GM18505 (cell line): Measurements from ENCODE around the gene NBPF1.
"Not testable (repeated sequence)": the region's sequence is repeated elsewhere in the genome, so short reads cannot be mapped to it uniquely, and the experiment has no call there.

ENCODE experiments used
- ATAC-seq: cut with Tn5 transposase; IDR thresholded peaks from one replicate; pipeline ENCODE4 v1.9.1; 2021; ENCODE audit not compliant: unreplicated experiment

NBPF1 gene

DNA sequence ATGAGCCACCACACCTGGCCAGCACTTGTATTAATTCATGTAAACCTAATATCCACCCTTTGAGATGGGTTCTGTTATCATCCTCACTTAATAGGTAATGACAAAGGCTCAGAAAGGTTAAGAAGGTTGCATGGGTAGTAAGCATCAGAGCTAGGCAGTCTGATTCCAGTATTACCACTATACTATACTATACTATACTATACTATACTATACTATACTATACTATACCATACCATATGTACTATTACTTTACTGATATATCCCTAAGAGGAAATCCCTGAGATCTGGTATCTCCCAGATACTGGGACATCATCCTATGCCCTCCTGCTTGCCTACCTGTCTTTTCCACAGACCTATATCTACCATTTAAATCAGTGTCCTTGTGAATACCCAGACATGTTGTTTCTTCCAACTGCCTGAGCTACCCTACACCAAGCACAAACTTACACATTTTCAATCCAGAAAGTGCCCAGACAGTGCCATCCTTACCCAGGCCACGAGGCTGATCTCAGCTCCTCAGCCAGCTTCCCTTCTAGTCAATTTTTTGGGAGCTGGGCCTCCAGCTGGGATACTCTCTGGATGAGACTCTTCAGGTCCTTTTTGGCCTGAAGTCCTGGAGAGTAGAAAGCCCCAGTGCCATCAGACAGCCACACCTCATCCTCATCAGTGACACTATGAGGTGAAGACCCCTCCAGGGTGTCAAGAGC is 63.0 kb downstream of the NBPF1 start:
- ATAC-seq: not testable (repeated sequence)

DNA sequence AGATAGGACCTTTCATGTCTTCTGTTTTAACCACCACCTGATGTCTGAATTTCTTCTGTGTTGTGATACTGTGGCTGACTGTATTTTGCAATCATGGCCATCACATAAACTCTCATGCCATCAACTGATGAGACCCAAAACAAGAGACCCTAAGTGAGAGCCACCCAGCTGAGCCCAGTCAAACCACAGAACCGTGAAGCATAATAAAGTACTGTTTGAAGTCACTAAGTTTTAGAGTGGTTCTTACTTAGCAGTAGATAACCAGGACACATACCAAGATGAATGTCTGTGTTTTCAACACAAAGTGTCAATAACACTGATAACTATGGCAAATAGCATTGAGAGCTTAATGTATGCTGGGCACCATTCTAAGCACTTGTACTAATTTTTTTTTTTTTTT is 63.8 kb downstream of the NBPF1 start:
- ATAC-seq: not testable (repeated sequence)

DNA sequence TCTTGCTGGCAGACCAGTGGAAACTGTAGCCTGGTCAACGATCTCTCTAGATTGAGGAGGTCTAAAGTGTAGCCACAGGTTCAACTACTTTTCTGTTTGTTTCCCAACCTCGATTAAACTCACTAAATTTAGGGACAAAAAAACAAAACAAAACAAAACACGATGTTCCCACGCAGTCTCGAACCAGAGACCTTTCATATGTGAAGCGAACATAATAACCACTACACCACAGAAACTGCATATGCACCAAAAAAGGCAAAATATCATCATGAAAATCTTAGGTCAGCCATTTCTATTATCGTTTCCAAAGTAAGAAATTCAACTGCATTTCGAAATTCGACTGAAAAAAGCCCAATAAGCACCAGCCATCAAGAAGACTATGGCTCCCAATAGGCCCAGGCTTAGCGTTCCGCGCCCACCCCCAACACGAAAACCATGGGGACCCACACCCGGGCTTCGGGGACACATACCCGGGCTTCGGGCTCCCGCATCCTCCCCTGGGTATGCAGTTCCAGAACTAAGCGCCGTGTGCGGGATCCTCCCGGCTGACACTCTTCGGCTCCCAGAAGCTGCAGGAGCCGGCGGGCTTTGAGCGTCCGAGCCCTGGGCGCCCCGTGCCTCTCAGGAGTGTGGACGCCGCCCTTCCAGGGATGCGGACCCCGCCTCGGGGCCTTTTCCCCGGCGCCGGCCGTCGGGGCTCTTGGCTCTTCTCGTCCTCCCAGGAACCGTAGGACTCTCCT is 65.7 kb downstream of the NBPF1 start:
- not testable (repeated sequence) for ATAC-seq

DNA sequence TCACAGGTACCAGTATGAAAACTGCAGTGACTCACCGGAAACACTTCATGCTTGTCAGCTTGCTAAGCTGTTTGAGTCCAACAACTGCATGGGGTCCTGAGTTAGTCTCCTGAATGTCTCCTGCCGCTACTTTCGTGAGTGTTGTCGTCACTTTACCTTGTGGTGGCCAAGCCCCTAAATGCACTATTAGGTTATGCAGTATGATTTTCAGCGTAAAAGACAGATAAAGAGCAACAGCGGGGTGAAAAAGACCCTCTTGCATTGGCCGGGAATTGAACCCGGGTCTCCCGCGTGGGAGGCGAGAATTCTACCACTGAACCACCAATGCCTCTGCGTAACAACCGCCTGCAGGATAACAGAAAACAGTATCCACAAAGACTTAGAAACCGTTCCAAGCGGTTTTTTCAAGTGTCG is 67.7 kb downstream of the NBPF1 start:
- ATAC-seq: not testable (repeated sequence)

- not testable (repeated sequence) for ATAC-seq
Observed at GRCh38 chr1:16540421-16540893, 72.9 kb downstream of the NBPF1 start.

DNA sequence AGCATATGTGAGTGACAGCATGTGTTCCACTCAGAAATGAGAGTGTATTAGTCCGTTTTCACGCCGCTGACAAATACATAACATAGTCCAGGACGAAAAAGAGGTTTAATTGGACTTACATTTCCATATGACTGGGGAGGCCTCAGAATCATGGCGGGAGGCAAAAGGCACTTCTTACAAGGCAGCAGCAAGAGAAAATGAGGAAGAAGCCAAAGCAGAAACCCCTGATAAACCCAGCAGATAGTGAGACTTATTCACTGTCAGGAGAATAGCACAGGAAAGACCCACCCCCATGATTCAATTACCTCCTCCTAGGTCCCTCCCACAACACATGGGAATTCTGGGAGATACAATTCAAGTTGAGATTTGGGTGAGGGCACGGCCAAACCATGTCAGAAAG is 75.8 kb downstream of the NBPF1 start:
- not testable (repeated sequence) for ATAC-seq

- ATAC-seq: not testable (repeated sequence)
Observed at GRCh38 chr1:16536796-16537195, 76.6 kb downstream of the NBPF1 start.

DNA sequence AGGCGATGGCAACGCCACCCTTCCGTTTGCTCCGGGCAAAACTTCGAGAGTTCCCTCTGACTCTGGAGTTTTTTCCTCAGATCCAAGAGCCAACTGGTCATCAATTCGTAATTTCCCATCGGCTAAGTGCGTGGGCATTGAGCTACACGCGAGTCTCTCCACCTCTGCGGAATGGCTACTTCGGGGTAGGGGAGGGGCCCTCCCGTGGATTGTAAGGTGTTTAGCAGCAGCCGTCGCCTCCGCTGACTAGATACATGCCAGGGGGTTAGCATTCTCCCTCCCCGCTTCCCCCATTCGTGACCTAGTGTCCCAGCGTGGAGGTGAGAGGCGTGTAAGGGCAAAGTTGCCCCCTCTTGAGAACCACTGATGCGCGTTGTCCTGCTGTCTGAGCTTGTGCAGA is 77.5 kb downstream of the NBPF1 start:
- ATAC-seq: not testable (repeated sequence)

GRCh38 chr1:16535487-16535886 is 77.9 kb downstream of the NBPF1 start:
- ATAC-seq: not testable (repeated sequence)

- ATAC-seq: not testable (repeated sequence)
Observed at GRCh38 chr1:16534829-16535456, 78.4 kb downstream of the NBPF1 start.

DNA sequence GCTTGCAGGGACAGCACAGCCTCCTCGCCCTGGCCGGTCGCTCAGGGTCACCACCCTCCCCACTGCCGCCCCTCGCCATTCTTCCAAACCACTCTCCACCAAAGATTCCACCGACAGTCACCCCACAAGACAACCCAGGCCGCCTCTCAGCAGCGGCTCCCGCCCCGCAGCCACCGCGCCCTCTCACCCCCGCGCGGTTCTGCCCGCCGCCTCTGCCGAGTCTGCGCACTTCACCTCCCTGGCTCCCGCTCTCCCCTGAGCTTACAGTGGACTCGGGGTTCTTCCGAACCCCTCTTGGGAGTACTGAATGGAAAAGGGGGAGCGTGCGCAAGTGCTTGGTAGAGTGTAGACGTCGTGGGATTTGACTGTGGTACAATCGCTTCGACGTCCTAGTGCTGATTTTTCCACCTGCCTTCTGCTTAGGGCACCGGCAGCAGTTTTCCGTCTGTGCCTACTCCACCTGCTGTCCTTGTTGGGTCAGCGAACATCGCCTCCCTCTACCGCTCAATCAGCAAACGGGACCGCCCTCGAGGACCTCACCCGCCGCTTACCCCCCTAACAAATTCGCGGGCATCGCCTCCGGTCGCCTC is 79.0 kb downstream of the NBPF1 start:
- not testable (repeated sequence) for ATAC-seq

GRCh38 chr1:16532235-16532991 is 81.0 kb downstream of the NBPF1 start:
- ATAC-seq: not testable (repeated sequence)

- not testable (repeated sequence) for ATAC-seq
Observed at GRCh38 chr1:16528338-16528737, 85.0 kb downstream of the NBPF1 start.

DNA sequence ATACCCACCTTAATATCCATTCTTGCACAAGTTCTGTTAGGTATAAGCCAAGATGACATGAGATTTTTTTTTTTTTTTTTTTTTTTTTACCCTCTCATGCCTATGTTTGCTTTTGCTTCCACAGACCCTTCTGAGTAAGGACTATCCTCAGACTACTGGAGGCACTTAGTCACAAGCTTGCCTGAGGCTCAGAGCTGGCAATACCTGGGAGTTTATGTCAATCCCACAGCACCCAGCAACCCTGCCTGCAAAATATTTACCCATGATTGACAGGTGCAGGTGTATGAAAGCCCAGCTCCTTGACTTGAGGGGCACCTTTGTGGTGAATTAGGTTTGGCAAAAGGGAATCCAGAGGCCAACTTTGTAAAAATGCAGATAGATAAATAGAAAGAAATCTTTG is 87.6 kb downstream of the NBPF1 start:
- ATAC-seq: not testable (repeated sequence)

GRCh38 chr1:16521679-16522078 is 91.7 kb downstream of the NBPF1 start:
- not testable (repeated sequence) for ATAC-seq
